KMS-11 (cell line): ENCODE results near the gene ENKD1.
A peak's percentile ranks its signal among the peaks of the same experiment; 100 is the strongest.

Experiments used
- H2AFZ ChIP-seq: fragments of 200-600 bp; sonication (generic); 2 replicates; pipeline ENCODE4 v1.6.1; 2016; ENCODE audit warnings: antibody characterized with exemption, mixed run types, low read depth
- H3K27ac ChIP-seq: fragments of 200-600 bp; sonication (generic); 2 replicates; pipeline ENCODE4 v1.6.1; 2016; ENCODE audit warnings: mild to moderate bottlenecking, mixed run types
- H3K27me3 ChIP-seq: fragments of 200-600 bp; sonication (generic); 2 replicates; pipeline ENCODE4 v1.6.1; 2017; ENCODE audit warnings: mild to moderate bottlenecking, low read depth, mixed run types, moderate library complexity; ENCODE audit not compliant: insufficient read depth
- H3K36me3 ChIP-seq: fragments of 200-600 bp; sonication (generic); 2 replicates; pipeline ENCODE4 v1.6.1; 2017; ENCODE audit warnings: mild to moderate bottlenecking, mixed run types; ENCODE audit not compliant: insufficient read depth
- H3K4me1 ChIP-seq: fragments of 200-600 bp; sonication (generic); 2 replicates; pipeline ENCODE4 v1.6.1; 2016; ENCODE audit warnings: mild to moderate bottlenecking, low read depth, mixed run types; ENCODE audit not compliant: poor library complexity, severe bottlenecking
- H3K4me2 ChIP-seq: fragments of 200-600 bp; sonication (generic); 2 replicates; pipeline ENCODE4 v1.7.0; 2016; ENCODE audit warnings: mild to moderate bottlenecking, mixed run types
- H3K4me3 ChIP-seq: fragments of 200-600 bp; sonication (generic); IDR thresholded peaks from 2 replicates; pipeline ENCODE4 v1.6.1; 2017; ENCODE audit warnings: low read depth, low read length, mixed read lengths; ENCODE audit not compliant: insufficient read depth
- H3K79me2 ChIP-seq: fragments of 200-600 bp; sonication (generic); 2 replicates; pipeline ENCODE4 v1.6.1; 2016; ENCODE audit warnings: low read depth, mixed run types; ENCODE audit not compliant: insufficient read depth
- H3K9ac ChIP-seq: fragments of 200-600 bp; sonication (generic); 2 replicates; pipeline ENCODE4 v1.6.1; 2016; ENCODE audit warnings: mild to moderate bottlenecking, mixed run types
- H4K20me1 ChIP-seq: fragments of 200-600 bp; sonication (generic); 2 replicates; pipeline ENCODE4 v1.6.1; 2016; ENCODE audit warnings: mild to moderate bottlenecking, mixed run types; ENCODE audit not compliant: insufficient read depth
- TF ChIP-seq, protein P1 (sequence below): fragments of 200-600 bp; sonication (generic); conservative IDR thresholded peaks from 2 replicates; pipeline ENCODE4 v1.6.1; 2017; ENCODE audit warnings: low read depth, mild to moderate bottlenecking, antibody characterized with exemption, low read length, moderate library complexity, mixed read lengths

Gene ENKD1

DNA sequence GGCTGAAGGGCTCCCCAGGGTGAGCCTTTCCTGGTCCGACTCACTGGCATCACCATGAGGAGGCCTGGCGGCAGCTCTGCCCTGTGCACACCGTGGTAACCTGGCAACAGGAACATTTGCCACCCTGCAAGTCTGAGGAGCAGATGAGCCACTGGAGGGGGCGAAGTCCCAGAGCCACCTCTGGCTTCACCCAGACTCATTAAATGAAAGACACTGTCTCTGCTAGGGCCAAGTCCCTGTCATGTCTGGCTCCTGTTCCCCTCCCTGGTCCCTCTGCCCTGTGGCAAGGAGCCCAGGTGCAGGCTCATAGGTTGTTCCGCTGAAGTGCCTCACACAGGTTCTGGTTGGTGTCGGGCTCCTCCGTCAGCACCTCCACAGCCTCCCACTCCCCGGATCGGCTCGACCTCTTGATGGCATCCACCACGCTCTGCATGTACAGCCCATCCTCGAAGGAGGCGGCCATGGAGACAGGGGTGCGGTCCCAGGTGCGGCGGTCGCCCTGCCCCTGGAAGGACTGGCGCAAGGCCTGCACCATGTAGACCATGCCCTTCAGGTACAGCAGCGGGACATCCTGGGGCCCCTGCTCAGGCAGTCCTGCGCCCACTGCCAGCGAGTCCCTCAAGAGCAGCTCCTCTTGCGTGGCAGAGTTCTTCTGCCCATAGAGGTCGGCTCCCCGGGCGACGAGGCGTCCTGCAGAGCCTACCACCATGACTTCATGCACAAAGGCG is 8.5 kb upstream of the ENKD1 start:
- no peaks in the 10 kb centered on the region for H3K27me3 ChIP-seq
- no peak overlapping the region for H3K4me2 ChIP-seq
- no peak overlapping the region for H3K27ac ChIP-seq
- H2AFZ ChIP-seq = no peak overlapping the region
- no peak overlapping the region for H3K9ac ChIP-seq
- H3K4me3 ChIP-seq = no peak overlapping the region
- no peaks in the 10 kb centered on the region for H3K36me3 ChIP-seq
- peaks cover 5% of the 10 kb centered on the region for H3K4me1 ChIP-seq
- no peaks in the 10 kb centered on the region for H3K79me2 ChIP-seq
- no peaks in the 10 kb centered on the region for H4K20me1 ChIP-seq
- TF ChIP-seq, protein P1, sequence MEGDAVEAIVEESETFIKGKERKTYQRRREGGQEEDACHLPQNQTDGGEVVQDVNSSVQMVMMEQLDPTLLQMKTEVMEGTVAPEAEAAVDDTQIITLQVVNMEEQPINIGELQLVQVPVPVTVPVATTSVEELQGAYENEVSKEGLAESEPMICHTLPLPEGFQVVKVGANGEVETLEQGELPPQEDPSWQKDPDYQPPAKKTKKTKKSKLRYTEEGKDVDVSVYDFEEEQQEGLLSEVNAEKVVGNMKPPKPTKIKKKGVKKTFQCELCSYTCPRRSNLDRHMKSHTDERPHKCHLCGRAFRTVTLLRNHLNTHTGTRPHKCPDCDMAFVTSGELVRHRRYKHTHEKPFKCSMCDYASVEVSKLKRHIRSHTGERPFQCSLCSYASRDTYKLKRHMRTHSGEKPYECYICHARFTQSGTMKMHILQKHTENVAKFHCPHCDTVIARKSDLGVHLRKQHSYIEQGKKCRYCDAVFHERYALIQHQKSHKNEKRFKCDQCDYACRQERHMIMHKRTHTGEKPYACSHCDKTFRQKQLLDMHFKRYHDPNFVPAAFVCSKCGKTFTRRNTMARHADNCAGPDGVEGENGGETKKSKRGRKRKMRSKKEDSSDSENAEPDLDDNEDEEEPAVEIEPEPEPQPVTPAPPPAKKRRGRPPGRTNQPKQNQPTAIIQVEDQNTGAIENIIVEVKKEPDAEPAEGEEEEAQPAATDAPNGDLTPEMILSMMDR = no peak

DNA sequence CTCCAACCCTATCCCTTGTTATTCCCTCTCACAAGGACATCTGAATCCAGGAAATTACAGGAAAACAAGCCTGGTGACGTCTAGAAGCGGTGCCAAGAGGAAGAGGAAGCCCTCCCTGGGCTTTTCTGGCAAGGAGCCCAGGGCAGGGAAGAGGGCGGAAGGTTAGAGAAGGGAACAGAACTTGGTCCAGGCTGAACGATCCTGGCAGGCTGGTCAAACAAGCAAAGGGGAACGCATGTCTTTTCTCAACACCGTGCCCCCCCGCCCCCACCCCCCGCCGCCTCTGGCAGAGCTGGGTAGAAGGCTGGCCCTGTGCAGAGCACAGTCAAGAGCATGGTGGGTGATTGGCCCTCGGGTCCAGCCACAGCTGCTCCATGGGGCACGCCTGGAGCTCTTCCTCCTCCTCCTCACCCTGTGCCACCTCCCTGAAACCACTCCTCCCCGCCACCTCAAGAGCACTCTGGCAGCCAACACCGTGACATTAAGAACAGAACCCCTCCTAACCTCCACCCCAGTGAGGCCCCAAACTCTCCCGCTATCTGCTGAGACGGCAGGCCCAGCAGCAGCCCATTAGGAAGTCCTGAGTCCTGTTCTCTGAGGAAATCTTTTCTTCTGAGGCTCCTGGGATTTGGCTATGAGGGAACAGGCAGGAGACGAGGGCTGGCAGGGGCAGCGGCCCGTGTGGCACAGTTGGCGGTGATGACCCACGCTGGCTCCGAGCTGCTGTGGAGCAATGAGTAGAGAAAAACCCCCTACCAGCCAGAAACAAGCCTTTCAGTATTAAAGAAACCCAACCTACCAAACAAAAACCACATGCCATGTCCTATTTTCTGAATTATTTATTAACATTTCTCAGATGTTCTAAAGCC is 7.4 kb upstream of the ENKD1 start:
- H2AFZ ChIP-seq = no peak overlapping the region
- no peak overlapping the region for H3K4me2 ChIP-seq
- no peaks in the 10 kb centered on the region for H4K20me1 ChIP-seq
- no peaks in the 10 kb centered on the region for H3K79me2 ChIP-seq
- TF ChIP-seq, protein P1 = no peak
- H3K27ac ChIP-seq = no peak overlapping the region
- H3K36me3 ChIP-seq = no peaks in the 10 kb centered on the region
- H3K9ac ChIP-seq = no peak overlapping the region
- H3K4me3 ChIP-seq = no peak overlapping the region
- H3K4me1 ChIP-seq = peaks cover 9% of the 10 kb centered on the region
- no peaks in the 10 kb centered on the region for H3K27me3 ChIP-seq

DNA sequence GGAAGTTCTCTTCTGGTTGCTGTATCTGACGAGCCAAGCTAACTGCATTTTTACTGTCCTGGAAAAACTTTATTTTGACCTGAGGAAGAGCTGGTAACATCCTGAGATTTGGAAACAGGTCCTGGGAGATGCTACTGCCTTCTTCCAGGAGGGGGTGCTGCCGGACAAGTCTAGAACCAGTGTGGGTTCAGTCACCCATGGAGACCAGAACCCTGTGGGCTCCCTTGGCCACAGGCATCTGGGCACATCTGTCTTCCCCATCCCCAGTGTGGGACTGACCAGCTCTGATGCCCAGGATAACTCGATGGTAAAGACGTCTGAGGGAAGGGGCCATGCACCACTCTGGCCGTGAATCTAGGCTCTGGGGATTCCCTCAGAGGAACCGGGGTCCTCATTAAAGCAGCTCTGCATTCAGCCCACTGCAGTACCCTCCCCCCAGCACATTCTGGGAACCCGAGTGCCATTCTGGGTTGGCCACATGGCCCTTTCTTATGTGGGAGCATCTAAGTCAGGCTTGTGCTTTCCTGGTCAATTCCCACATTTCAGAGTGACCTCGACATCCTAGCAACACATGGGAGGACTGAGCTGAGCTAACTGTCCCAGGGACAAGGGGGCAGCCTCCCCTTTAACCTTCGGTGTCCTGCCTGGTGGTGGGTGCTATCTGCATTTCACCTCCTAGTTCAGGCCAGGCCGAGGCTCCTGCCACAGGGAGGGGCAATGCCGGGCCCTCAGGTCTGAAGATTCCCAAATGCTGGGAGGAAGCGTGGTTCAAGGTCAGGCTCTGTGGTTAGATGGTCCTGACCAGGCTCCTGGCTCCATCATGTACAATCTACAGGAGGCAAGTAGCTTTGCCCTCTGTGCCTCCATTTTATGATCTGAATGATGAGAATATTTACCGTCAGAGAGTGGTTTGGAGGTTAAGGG is 6.5 kb upstream of the ENKD1 start:
- Histone ChIP-seq H3K79me2 (no peaks in the 10 kb centered on the region), H3K9ac (no peak overlapping the region), H3K27ac (no peak overlapping the region), H3K4me2 (no peak overlapping the region), H2AFZ (no peak overlapping the region), H3K4me3 (no peak overlapping the region), H3K4me1 (peaks cover 14% of the 10 kb centered on the region), H3K36me3 (no peaks in the 10 kb centered on the region), H4K20me1 (no peaks in the 10 kb centered on the region), H3K27me3 (no peaks in the 10 kb centered on the region)
- TF ChIP-seq, protein P1 = peak; percentile 79

GRCh38 chr16:67672306-67672705 is 5.8 kb upstream of the ENKD1 start:
- Histone ChIP-seq H3K4me3 (no peak overlapping the region), H3K4me2 (no peak overlapping the region), H3K79me2 (no peaks in the 10 kb centered on the region)

More at GRCh38 chr16:67672306-67672705, 5.8 kb upstream of the ENKD1 start:
- Histone ChIP-seq H3K36me3 (no peaks in the 10 kb centered on the region), H3K9ac (no peak overlapping the region), H3K27me3 (no peaks in the 10 kb centered on the region), H4K20me1 (no peaks in the 10 kb centered on the region), H2AFZ (no peak overlapping the region), H3K27ac (no peak overlapping the region), H3K4me1 (peaks cover 19% of the 10 kb centered on the region)
- TF ChIP-seq, protein P1 = no peak
